ENCODE data around the gene CD300LF. TPM values are rescaled to one million over a fixed set of nuclear protein-coding genes. Genes with fewer than 3 reads are reported as not detected.

CD300LF gene
- total RNA-seq, 6 experiments from 2014 or later: not detected

DNA sequence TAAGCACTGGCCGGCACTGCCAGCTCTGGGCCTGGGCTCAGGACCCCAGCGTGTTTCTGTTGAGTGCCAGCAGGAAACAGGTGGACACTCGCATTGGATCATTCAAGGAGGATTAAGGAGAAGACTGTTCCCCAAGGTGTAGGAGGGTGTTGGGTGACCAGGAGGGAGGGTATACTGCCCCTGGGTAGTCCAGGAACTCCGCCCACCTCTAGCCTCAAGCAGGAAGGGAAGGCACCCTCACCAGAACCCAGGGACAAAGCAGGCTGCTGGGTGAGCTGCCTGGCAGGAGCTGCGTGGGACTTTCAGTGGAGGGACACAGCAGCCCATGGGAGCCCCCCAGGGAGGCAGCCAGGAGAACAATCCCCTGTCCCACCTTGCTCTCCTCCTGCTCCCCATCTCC, 16.6 kb upstream of the CD300LF start:
- no peaks in the 10 kb centered on the region for H3K36me3 Mint-ChIP-seq (ENCODE audit: low read depth)
- no peak overlapping the region for H3K4me3 Mint-ChIP-seq
- H3K9me3 Mint-ChIP-seq: no peaks in the 10 kb centered on the region
- H3K4me1 Mint-ChIP-seq (ENCODE audit: low read depth): no peaks in the 10 kb centered on the region
- no peak for DNase-seq
- TF ChIP-seq, protein P1, sequence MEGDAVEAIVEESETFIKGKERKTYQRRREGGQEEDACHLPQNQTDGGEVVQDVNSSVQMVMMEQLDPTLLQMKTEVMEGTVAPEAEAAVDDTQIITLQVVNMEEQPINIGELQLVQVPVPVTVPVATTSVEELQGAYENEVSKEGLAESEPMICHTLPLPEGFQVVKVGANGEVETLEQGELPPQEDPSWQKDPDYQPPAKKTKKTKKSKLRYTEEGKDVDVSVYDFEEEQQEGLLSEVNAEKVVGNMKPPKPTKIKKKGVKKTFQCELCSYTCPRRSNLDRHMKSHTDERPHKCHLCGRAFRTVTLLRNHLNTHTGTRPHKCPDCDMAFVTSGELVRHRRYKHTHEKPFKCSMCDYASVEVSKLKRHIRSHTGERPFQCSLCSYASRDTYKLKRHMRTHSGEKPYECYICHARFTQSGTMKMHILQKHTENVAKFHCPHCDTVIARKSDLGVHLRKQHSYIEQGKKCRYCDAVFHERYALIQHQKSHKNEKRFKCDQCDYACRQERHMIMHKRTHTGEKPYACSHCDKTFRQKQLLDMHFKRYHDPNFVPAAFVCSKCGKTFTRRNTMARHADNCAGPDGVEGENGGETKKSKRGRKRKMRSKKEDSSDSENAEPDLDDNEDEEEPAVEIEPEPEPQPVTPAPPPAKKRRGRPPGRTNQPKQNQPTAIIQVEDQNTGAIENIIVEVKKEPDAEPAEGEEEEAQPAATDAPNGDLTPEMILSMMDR (IDR thresholded peaks at IDR 0.05): no peak
- H3K27ac Mint-ChIP-seq: no peak overlapping the region
- H3K27me3 Mint-ChIP-seq (ENCODE audit: insufficient read depth): peaks cover 5% of the 10 kb centered on the region

GRCh38 chr17:74728702-74729075, 16.0 kb upstream of the CD300LF start:
- no peak for DNase-seq
- TF ChIP-seq, protein P1 (IDR thresholded peaks at IDR 0.05): no peak
- Mint-ChIP-seq H3K27ac (no peak overlapping the region), H3K4me1 (ENCODE audit: low read depth) (no peaks in the 10 kb centered on the region), H3K9me3 (no peaks in the 10 kb centered on the region), H3K27me3 (ENCODE audit: insufficient read depth) (peaks cover 6% of the 10 kb centered on the region), H3K4me3 (no peak overlapping the region), H3K36me3 (ENCODE audit: low read depth) (no peaks in the 10 kb centered on the region)

GRCh38 chr17:74728033-74728701, 15.4 kb upstream of the CD300LF start:
- Mint-ChIP-seq H3K27me3 (ENCODE audit: insufficient read depth) (peaks cover 7% of the 10 kb centered on the region), H3K27ac (no peak overlapping the region), H3K36me3 (ENCODE audit: low read depth) (no peaks in the 10 kb centered on the region), H3K4me1 (ENCODE audit: low read depth) (no peaks in the 10 kb centered on the region), H3K4me3 (no peak overlapping the region), H3K9me3 (no peaks in the 10 kb centered on the region)
- DNase-seq: no peak
- TF ChIP-seq, protein P1 (IDR thresholded peaks at IDR 0.05): no peak

- no peaks in the 10 kb centered on the region for H3K36me3 Mint-ChIP-seq (ENCODE audit: low read depth)
- TF ChIP-seq, protein P1 (IDR thresholded peaks at IDR 0.05): no peak
- no peak for DNase-seq
- peaks cover 12% of the 10 kb centered on the region for H3K27me3 Mint-ChIP-seq (ENCODE audit: insufficient read depth)
- H3K27ac Mint-ChIP-seq: no peak overlapping the region
- no peak overlapping the region for H3K4me3 Mint-ChIP-seq
- H3K4me1 Mint-ChIP-seq (ENCODE audit: low read depth): no peaks in the 10 kb centered on the region
- no peaks in the 10 kb centered on the region for H3K9me3 Mint-ChIP-seq
These were observed 12.4 kb upstream of the CD300LF start for GRCh38 chr17:74725111-74725510.

GRCh38 chr17:74723891-74724290, 11.2 kb upstream of the CD300LF start:
- no peak overlapping the region for H3K4me3 Mint-ChIP-seq
- H3K36me3 Mint-ChIP-seq (ENCODE audit: low read depth): no peaks in the 10 kb centered on the region
- no peaks in the 10 kb centered on the region for H3K9me3 Mint-ChIP-seq
- no peak for DNase-seq
- TF ChIP-seq, protein P1 (IDR thresholded peaks at IDR 0.05): no peak
- peaks cover 15% of the 10 kb centered on the region for H3K27me3 Mint-ChIP-seq (ENCODE audit: insufficient read depth)
- no peak overlapping the region for H3K27ac Mint-ChIP-seq
- no peaks in the 10 kb centered on the region for H3K4me1 Mint-ChIP-seq (ENCODE audit: low read depth)

All from HFFc6 (cell line).